GM12801 (cell line): ENCODE results near the gene TCF21.

Experiments used
- CTCF ChIP-seq: IDR thresholded peaks from one replicate; pipeline ENCODE4 v1.5.1; 2011; ENCODE audit warnings: control low read depth; ENCODE audit not compliant: insufficient read length; ENCODE audit errors: extremely low read depth

Gene TCF21

GRCh38 chr6:133855991-133856370, 32.9 kb upstream of the TCF21 start:
- no peak for TF ChIP-seq CTCF

GRCh38 chr6:133856911-133857310, 32.0 kb upstream of the TCF21 start:
- TF ChIP-seq CTCF: no peak

GRCh38 chr6:133857696-133858095, 31.2 kb upstream of the TCF21 start:
- no peak for TF ChIP-seq CTCF

GRCh38 chr6:133863228-133863627, 25.7 kb upstream of the TCF21 start:
- no peak for TF ChIP-seq CTCF

- no peak for TF ChIP-seq CTCF
Measured at GRCh38 chr6:133865680-133866079, 23.2 kb upstream of the TCF21 start.

GRCh38 chr6:133871131-133871530, 17.8 kb upstream of the TCF21 start:
- no peak for TF ChIP-seq CTCF

- no peak for TF ChIP-seq CTCF
Measured at GRCh38 chr6:133873538-133873937, 15.4 kb upstream of the TCF21 start.

GRCh38 chr6:133877116-133877515, 11.8 kb upstream of the TCF21 start:
- TF ChIP-seq CTCF: no peak
